PC-9 (cell line): ENCODE measurements around the gene POLD4.

Experiments used
- EZH2 ChIP-seq: fragments of 200-600 bp; sonication (generic); IDR thresholded peaks from 2 replicates; pipeline ENCODE4 v1.8.0; 2017; ENCODE audit warnings: antibody characterized with exemption, low read depth
- TF ChIP-seq, protein P1 (sequence below): fragments of 200-600 bp; sonication (generic); conservative IDR thresholded peaks from 2 replicates; pipeline ENCODE4 v1.6.1; 2017; ENCODE audit warnings: mixed run types, antibody characterized with exemption, mild to moderate bottlenecking, moderate library complexity

DNA sequence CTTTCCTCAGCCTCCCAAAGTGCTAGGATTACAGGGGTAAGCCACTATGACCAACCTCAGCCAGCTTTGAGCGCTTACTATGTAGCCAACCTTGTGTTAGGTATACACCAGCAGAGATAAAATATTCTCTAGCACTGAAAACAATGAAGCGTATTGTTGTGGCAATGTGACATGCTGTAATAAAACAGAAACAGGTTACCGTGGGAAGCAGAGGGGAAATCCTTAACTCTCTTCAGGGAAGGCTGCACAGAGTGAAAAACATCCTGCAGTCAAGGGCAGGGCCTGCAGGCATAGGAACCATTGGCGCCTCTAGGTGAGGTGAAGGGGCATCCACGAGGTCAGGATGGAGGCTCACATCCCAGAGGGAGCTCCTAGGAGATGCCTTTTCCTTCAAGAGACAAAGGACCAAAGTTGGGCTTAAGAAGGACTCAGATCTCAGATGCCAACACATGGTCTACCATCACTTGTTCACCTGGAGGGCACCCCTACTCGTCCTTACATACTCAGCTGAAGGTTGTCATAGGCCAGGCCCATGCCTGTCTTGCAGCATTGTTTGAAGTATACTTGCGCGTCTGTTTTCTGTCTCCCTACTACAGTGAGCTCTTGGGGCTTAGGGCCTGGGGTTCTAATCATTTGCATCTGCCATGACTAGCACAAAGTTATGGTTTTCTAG lies 8.0 kb downstream of the POLD4 start:
- TF ChIP-seq, protein P1, sequence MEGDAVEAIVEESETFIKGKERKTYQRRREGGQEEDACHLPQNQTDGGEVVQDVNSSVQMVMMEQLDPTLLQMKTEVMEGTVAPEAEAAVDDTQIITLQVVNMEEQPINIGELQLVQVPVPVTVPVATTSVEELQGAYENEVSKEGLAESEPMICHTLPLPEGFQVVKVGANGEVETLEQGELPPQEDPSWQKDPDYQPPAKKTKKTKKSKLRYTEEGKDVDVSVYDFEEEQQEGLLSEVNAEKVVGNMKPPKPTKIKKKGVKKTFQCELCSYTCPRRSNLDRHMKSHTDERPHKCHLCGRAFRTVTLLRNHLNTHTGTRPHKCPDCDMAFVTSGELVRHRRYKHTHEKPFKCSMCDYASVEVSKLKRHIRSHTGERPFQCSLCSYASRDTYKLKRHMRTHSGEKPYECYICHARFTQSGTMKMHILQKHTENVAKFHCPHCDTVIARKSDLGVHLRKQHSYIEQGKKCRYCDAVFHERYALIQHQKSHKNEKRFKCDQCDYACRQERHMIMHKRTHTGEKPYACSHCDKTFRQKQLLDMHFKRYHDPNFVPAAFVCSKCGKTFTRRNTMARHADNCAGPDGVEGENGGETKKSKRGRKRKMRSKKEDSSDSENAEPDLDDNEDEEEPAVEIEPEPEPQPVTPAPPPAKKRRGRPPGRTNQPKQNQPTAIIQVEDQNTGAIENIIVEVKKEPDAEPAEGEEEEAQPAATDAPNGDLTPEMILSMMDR: no peak
- no peak for TF ChIP-seq EZH2
